ENCODE measurements around the gene PRDM16.

GRCh38 chr1:3419415-3420204, 350.6 kb downstream of the PRDM16 start:
- TF ChIP-seq, protein P1, sequence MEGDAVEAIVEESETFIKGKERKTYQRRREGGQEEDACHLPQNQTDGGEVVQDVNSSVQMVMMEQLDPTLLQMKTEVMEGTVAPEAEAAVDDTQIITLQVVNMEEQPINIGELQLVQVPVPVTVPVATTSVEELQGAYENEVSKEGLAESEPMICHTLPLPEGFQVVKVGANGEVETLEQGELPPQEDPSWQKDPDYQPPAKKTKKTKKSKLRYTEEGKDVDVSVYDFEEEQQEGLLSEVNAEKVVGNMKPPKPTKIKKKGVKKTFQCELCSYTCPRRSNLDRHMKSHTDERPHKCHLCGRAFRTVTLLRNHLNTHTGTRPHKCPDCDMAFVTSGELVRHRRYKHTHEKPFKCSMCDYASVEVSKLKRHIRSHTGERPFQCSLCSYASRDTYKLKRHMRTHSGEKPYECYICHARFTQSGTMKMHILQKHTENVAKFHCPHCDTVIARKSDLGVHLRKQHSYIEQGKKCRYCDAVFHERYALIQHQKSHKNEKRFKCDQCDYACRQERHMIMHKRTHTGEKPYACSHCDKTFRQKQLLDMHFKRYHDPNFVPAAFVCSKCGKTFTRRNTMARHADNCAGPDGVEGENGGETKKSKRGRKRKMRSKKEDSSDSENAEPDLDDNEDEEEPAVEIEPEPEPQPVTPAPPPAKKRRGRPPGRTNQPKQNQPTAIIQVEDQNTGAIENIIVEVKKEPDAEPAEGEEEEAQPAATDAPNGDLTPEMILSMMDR (IDR thresholded peaks at IDR 0.05), result no peak
- no peak for TF ChIP-seq POLR2A (IDR thresholded peaks at IDR 0.05)
